ENCODE results near the gene FSCN2.

FSCN2 gene

DNA sequence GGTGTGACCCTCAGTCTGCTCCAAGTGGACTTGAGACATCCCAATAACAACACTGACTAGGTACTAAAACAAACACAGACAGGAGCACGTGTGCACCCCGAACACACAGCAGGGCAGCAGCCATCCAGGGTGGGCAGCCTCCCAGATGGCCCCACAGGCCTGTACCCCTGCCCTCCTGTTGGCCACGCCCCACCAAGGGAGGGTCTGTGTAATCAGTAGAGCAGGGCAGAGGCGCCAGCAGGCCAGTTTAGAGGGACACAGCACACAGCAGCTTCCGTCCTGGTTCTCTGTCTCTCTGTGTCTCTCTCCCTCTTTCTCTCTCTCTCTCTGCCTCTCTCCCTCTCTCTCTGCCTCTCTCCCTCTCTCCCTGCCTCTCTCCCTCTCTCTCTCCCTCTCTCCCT lies 37.0 kb upstream of the FSCN2 start:
- no peak for DNase-seq (ENCODE audit: low spot score)

DNA sequence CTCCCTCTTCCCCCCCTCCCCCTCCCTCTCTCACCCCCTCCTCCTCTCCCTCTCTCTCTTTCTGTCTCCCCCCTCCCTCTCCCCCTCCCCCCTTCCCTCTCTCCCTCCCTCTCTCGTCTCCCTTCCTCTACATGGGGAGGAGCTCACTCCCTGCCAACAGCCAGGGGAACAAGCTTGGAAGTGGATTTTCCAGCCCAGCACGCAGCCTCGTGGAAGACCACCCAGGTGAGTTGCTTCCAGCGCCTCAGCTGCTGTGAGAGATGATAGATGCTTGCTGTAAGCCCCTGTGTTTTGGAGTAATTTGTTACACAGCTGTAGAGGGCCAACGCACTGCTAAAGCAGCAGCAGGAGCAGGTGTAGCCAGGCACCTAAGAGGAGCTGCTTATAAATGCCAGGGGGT lies 36.4 kb upstream of the FSCN2 start:
- DNase-seq (ENCODE audit: low spot score): no peak

DNA sequence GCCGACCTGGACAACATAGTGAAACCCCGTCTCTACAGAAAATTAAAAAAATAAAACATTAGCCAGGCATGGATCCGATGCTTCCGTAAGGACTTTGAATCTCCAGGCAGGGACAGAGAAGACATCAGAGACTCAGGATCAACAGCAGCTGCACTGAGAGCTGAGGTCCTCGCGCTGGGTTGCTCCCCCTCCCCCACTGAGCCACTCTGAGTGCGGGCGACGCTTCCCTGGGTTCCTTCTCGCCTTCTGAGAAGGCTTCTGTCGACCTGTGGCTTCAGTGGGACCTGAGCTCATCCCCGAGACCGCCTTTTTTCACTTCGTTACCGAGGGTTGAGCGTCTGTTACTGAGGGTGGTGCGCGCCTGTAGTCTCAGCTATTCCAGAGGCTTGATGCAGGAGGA lies 36.0 kb upstream of the FSCN2 start:
- no peak for DNase-seq (ENCODE audit: low spot score)

DNA sequence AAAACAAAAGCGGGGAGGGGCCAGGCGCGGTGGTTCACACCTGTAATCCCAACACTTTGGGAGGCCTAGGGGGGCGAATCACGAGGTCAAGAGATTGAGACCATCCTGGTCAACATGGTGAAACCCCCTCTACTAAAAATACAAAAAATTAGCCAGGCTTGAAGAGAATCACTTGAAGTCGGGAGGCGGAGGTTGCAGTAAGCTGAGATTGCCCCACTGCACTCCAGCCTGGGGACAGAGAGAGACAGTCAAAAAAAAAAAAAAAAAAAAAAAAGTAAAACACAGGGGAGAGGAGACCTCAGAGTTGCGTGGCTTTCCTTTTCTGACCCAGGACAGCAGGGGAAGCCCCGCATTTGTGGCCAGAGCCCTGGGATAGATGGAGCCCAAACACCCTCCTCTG lies 35.5 kb upstream of the FSCN2 start:
- DNase-seq (ENCODE audit: low spot score): no peak

DNA sequence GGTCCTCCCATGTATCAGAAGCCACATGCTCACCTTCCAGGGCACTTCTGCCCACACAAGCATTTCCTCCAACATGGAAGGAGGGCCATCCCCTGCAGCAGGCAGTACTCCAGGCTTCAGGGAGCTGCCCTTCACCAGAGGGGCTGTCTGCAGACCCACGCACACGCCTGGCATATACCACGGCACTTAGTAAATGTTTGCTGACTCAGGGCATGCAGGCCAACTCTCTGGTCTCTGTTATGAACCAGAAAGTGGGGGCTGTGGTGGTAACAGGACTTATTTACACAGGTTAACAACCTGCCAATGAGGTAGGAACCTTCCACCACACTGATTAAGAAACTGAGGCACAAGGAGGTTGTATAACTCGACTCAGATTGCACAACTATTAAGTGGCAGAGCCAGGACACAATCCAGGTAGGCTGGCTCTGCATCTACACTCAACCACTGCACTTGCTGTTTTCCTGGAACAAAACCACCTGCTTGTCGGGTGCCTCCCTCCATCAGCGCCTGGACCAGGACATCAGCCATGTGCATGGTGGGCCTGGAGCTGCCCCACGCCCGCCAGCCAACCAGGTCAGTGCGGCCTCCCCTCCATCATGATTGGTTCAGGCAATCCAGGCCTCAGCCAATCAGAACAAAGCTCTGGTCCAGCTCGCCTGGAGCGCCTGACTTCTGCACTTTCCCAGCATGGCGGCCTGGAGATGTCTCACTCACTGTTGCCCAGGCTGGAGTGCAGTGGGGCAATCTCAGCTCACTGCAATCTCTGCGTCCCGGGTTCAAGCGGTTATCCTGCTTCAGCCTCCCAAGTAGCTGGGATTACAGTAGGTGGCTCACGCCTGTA lies 34.8 kb upstream of the FSCN2 start:
- DNase-seq (ENCODE audit: low spot score): no peak

DNA sequence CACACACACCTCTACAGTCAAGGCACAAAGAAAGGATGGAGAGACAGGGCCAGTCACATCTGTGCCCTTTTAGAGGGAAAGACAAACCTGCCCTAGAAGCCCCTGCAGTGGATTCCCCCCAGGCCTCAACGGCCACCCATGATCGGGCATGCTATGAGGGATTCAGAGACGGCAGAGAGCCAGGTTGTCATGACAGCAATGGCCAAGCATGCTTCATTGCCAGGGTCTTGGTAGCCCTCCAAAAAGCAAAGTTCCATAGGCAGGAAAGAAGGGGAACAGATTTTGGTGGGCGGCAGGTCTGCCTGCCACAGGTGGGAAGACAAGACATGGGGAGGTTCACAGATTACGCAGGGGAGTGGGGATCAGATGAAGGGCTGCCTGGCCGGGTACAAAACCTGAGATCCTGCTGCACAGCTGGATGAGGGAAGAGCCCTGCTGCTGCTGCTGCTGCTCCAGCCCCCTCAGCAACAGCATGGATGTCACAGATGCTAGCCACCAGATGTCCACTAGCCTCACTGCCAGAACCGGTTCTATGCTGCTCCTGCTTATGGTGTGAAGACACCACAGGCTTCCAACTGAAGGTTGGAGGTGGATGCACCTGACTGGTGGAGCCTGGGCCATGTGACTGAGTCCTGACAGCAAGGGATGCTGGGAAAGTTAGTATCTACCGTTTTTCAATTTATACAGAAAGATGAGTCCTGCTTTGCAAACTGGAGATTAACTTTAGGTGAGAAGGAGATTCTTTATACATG lies 33.4 kb upstream of the FSCN2 start:
- DNase-seq (ENCODE audit: low spot score): no peak

DNA sequence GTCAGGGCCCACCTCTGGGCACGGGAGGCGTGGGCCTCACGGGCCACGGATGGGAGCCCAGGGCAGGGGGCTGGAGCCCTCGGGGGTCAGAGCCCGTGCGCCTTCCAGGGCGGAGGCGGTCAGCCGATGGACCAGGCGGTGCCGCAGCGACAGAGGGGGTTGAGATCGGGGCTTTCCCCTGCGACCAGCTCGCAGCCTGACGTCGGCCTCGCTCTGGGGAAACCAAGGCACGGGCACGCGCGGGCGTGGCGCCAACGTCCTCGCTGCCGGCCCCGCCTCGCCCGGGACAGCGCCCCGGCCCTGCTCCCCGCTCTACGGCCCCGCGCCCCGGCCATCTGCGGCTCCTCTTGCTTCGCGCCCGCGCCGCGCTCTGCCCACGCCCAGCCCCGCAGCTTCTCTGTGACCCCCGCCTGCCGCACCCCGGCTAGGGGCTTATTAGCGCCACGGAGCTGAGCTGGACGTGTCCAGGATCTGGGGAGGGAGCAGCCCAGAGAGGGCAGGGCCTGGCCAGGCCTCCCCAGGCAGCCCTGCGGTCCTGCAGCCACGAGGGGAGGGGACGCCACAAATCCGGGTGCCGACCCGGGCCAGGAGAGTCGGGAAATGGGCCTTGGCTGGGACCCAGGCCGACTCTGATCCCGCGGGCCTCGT lies 29.1 kb upstream of the FSCN2 start:
- DNase-seq (ENCODE audit: low spot score): no peak

DNA sequence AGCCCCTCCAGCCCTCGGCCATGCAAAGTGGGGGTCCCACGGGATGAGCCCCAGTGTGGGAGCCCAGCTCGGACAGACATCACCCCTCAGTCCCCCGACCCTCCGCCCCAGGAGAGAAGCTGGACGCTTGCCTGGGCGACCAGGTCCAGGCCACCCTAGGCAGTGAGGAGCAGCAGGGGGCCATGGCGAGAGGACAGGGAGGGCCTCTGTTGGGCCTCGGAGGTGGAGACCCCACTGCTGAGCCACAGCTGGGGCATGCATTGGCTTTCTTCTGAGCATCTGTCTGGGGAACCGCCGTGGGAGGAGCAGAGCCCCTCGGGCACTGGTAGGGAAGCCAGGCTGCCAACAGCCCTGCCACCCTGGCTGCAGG lies 28.6 kb upstream of the FSCN2 start:
- DNase-seq (ENCODE audit: low spot score): no peak

DNA sequence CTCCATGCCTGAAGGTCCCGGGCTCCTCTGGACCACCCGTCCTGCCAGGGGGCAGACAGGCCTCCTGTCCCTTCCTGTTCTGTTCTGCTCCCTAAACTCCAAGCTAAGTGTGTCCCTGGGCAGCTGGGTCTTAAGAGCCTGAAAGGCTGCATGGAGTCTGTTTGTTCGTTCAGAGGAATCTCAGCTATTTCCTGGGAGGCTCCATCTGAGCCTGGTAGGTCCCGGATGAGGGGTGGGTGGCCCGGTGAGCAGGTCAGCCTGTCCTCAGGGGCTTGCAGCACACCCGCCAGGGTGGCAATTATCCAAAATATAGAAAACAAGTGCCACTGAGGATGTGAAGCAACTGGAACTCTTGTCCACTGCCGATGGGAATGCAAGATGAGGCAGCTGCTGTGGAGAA lies 28.1 kb upstream of the FSCN2 start:
- DNase-seq (ENCODE audit: low spot score): no peak

DNA sequence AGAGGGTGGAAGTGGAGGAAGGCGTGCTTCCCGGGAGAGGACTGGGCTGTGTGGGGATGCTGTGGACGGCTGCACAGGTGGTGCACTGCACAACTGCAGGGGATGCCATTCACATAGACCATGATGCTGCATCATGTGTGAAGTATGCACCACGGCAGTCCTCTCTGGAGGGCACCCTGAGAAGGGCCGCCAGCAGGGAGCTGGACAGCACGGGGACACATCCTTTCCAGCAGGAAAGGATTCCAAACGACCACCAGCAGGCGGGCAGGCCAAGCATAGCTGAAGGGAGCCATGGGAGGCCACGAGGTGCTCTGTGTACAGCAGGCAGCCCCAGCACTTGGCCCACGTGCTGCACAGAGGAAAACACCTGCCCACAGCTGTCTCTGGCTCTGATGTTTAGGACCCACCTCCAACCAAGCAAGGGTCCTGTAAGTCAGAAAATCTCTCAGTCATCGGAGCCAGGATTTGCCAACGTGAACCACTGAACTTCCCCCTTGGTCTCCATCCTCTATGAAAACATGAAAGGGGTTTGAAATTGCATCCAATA lies 25.6 kb upstream of the FSCN2 start:
- DNase-seq (ENCODE audit: low spot score): no peak

DNA sequence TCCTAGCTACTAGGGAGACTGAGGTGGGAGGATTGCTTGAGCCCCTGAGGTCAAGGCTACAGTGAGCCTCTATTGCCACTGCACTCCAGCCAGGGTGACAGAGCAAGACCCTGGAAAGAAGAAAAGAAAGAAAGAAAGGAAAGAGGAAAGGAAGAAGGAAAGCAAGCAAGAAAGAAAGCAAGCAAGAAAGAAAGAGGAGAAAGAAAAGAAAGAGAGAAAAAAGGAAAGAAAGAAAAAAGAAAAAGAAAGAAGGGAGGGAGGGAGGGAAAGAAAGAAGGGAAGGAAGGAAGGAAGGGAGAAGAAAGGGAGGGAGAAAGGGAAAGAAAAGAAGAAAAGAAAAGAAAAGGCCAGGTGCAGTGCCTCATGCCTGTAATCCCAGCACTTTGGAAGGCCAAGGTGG lies 24.6 kb upstream of the FSCN2 start:
- DNase-seq (ENCODE audit: low spot score): no peak

DNA sequence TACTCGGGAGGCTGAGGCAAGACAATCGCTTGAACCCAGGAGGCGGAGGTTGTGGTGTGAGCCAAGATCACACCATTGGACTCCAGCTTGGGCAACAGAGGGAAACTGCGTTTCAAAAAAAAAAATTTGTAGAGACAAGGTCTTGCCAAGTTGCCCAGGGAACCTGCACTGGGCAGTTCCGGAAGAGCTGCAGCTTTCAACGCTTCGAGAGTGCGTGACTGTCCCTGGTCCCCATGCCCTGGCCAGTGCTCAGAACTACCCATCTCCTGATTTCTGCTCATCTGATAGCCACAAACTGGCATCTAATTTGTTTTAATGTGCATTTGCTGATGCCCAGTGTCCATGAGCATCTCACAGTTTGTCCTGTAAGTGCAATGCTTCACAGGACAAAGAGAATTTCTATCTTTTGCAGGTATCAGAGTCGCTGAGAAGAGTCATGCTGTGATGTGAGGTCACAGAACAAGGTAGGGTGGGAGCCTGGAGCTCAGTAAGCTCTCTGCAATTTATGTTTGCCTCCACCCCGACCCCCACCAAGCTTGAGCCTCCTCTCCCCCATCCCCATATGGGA lies 19.5 kb upstream of the FSCN2 start:
- no peak for DNase-seq (ENCODE audit: low spot score)

DNA sequence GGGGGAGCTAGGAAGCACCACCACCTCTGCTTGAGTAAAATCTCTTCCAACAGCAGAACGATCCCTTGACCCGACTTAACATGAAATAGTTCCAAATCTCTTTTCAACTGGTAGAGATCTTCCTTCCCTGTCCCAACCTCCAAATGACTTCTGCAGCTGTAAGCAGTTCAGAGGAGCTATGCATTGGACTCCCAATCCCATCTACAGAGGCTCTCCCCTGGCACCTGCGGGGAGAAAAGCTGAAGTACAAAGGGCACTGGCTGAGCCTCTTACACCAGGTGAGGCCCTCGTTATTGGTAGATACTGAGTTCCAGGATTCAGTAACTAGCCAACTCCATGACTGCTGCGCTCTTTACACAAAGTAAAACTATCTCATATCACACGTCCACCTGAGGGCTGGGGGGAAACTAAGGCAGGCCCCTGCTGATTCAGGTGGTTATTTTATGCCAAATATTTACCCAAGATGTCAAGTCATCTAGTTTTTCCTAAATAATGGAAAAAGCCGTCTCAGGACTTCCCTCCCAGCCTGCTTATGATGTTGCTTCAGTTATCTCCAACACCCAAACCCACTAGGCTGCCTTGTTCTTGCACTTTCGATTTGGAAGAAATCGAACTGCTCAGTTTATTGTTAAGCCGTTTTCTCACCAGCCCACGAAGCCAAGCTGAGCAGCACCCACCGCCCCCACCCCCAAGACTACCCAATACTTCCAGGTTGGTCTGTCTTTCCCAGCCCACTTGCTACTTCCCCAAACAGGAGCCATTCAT lies 18.8 kb upstream of the FSCN2 start:
- peak; percentile 50 for DNase-seq (ENCODE audit: low spot score)

DNA sequence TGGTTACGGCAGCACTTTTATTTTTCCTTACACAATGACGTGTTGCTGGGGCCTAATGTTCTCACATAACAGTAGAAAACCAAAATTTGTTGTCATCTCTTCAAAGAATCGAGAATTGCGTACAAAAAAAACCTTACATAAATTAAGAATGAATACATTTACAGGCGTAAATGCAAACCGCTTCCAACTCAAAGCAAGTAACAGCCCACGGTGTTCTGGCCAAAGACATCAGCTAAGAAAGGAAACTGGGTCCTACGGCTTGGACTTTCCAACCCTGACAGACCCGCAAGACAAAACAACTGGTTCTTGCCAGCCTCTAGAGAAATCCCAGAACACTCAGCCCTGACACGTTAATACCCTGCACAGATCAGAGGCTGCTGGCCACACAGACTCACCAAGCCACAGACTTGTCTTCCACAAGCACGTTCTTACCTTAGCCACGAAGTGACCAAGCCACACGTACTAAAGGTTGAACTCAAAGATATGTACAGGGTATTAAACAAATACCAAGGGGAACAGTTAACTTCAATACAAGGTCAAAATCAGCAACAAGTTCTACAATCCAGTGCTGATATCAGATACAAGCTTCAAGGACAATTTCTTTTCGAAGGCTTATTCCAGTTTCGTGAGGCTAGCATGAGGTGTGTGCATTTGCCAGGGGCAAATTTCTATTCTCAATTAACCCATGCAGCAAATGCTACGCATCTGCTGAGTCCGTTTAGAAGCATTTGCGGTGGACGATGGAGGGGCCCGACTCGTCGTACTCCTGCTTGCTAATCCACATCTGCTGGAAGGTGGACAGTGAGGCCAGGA lies 18.0 kb upstream of the FSCN2 start:
- peak; percentile 14 for DNase-seq (ENCODE audit: low spot score)

DNA sequence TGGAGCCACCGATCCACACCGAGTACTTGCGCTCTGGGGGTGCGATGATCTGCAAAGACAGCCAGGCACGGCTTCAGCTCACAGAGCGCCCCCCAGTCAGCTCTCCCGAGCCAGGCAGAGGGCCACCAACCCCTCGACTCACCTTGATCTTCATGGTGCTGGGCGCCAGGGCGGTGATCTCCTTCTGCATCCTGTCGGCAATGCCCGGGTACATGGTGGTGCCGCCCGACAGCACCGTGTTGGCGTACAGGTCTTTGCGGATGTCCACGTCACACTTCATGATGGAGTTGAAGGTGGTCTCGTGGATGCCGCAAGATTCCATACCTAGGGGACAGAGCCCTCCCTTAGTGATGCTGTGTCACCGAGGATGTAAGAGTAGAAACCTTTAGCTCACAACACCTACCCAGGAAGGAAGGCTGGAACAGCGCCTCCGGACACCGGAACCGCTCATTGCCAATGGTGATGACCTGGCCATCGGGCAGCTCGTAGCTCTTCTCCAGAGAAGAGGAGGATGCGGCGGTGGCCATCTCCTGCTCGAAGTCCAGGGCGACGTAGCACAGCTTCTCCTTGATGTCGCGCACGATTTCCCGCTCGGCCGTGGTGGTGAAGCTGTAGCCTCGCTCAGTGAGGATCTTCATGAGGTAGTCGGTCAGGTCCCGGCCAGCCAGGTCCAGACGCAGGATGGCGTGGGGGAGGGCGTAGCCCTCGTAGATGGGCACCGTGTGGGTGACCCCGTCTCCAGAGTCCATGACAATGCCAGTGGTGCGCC lies 17.2 kb upstream of the FSCN2 start:
- DNase-seq (ENCODE audit: low spot score): peak; percentile 42

DNA sequence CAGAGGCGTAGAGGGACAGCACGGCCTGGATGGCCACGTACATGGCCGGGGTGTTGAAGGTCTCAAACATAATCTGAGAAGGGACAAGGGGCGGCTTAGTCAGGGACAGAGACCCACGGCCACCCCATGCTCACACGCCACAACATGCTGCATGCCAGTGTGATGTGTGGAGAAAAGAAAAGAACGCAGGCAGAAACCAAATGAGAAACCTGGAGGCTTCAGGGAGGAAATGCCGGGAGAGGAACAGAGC lies 16.7 kb upstream of the FSCN2 start:
- DNase-seq (ENCODE audit: low spot score): no peak

DNA sequence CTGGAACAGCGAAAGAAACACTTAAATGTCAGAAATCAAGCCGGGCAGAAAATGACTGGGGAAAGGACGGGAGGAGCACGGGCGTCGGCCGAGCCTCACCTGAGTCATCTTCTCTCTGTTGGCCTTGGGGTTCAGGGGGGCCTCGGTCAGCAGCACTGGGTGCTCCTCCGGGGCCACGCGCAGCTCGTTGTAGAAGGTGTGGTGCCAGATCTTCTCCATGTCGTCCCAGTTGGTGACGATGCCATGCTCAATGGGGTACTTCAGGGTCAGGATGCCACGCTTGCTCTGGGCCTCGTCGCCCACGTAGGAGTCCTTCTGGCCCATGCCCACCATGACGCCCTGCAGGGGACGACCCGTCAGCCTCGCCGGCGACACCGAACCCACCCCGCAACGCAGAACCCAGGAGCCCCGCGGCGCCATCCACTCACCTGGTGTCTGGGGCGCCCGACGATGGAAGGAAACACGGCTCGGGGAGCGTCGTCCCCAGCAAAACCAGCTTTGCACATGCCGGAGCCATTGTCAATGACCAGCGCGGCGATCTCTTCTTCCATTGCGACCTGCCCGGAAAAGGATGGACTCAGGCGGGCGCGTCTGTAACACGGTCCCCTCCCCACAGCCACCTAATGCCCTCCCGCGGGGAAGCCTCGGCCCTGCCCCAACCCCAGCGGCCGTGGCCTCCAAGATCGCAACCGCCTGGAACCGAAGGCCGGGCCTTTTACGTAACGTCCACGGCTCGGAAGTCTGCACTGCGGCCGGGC lies 16.2 kb upstream of the FSCN2 start:
- peak; percentile 26 for DNase-seq (ENCODE audit: low spot score)

DNA sequence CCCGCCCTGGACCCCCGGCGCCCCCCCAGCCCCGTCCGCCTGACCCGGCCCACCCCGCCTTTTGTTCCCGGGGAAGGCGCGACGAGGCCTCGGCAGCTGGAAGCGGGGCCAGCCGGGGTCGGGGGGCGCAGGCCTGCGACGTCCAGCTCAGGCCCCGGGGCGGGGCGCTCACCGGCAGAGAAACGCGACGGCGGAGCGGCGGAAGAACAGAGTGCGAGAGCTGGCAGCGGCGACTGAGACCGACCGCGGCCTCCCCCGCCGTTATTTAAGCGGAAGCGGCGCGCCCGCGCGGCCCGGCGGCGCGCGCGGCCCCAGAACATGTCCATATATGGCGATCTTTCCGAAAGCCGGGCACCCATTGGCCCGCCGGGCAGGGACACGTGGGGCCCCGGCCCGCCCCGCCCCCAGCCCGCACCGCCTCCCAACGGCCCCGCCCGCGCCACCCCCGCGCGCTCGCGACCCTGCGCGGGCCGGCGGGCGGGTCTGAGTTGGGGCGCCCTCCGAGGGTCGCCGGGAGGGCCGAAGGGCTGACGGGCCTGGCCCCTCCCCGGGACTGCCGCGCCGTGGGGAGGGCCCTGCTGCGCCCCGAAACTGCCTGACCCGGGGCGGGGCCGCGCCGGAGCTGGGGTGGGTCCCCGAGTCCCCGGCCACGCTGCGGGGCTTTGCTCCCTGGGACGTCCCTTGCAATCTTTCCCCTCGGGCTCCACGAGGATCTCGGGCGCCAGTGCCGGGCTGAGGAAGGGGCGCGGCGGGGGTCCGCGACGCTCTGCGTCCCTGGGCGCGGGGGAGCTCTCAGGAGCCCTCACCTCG lies 15.4 kb upstream of the FSCN2 start, which contains the start of gene ACTG1:
ACTG1 (minus strand) TSS at position 238 of the 810 bp plus-strand sequence. CDS start 445 bp downstream, outside the sequence.
- DNase-seq (ENCODE audit: low spot score): peak; percentile 95

DNA sequence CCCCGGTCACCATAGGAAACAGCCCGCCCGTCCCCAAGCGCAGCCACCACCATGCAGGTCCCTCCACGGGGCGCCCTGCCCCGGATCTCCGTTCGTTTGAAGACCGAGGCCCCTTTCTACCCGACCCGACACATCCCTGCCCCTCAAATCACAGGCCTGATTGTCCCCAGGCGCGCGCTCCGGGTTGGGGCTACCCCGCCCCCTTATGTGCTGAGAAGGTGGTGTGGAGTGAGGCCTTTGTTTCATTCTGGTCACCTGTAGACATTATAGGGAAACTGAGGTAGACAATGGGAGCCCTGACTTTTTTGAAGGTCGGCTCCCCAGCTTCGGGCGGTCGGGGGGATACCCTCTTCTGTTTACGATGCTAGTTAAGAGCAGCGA lies 14.8 kb upstream of the FSCN2 start:
- DNase-seq (ENCODE audit: low spot score): peak; percentile 56
